Eye (tissue), 1 donor: ENCODE measurements around the gene TRIM7.
"Not testable (repeated sequence)": the region's sequence is repeated elsewhere in the genome, so short reads cannot be mapped to it uniquely, and the experiment has no call there.

ENCODE experiments used
- DNase-seq: peaks from one replicate; pipeline ENCODE4 v3.0.0-alpha.2; 2015

The TRIM7 gene

GRCh38 chr5:181190711-181191525 is 14.1 kb downstream of the TRIM7 start:
- peak; percentile 76 for DNase-seq

GRCh38 chr5:181189962-181190710 is 14.9 kb downstream of the TRIM7 start:
- no peak for DNase-seq

- peak; percentile 61 for DNase-seq
Measured at GRCh38 chr5:181189363-181189961, 15.5 kb downstream of the TRIM7 start.

GRCh38 chr5:181188700-181189362 is 16.2 kb downstream of the TRIM7 start:
- peak; percentile 96 for DNase-seq

GRCh38 chr5:181187500-181188213 is 17.3 kb downstream of the TRIM7 start:
- DNase-seq: peak; percentile 90

GRCh38 chr5:181186986-181187499 is 18.0 kb downstream of the TRIM7 start:
- no peak for DNase-seq

GRCh38 chr5:181186022-181186421 is 19.0 kb downstream of the TRIM7 start:
- DNase-seq: no peak

GRCh38 chr5:181185560-181185959 is 19.4 kb downstream of the TRIM7 start:
- no peak for DNase-seq

- no peak for DNase-seq
Measured at GRCh38 chr5:181184845-181185216, 20.2 kb downstream of the TRIM7 start.

GRCh38 chr5:181182651-181183050 is 22.3 kb downstream of the TRIM7 start:
- DNase-seq: no peak

- DNase-seq: peak; percentile 85
Measured at GRCh38 chr5:181181650-181182565, 23.1 kb downstream of the TRIM7 start.

GRCh38 chr5:181177559-181177958 is 27.4 kb downstream of the TRIM7 start:
- DNase-seq: not testable (repeated sequence)

- DNase-seq: no peak
Measured at GRCh38 chr5:181176254-181176952, 28.6 kb downstream of the TRIM7 start.

GRCh38 chr5:181173420-181174342 is 31.3 kb downstream of the TRIM7 start:
- no peak for DNase-seq

- no peak for DNase-seq
Measured at GRCh38 chr5:181173027-181173419, 32.0 kb downstream of the TRIM7 start.

- no peak for DNase-seq
Measured at GRCh38 chr5:181171782-181172181, 33.2 kb downstream of the TRIM7 start.

GRCh38 chr5:181170996-181171395 is 34.0 kb downstream of the TRIM7 start:
- no peak for DNase-seq

GRCh38 chr5:181170237-181170825 is 34.7 kb downstream of the TRIM7 start:
- DNase-seq: no peak
